Measurements from ENCODE around the gene RHO.

The RHO gene

DNA sequence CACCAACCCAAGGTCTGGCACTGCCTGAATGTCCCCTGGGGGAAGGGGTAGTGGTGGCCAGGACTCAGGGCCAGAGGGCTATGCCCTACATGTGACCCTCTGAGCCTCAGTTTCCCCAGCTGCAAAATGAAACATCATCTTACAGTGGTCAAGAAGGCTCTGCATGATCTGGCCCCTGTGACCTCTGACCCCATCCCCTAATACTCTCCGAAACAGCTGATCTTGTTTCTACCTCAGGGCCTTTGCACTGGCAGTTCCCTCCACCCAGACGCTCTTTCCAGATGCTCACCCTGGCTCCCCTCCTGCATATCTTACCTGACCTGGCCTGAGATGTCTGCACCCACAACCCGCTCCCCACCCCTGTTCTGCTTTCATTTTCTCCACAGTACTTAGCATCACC lies 56.2 kb downstream of the RHO start:
- DNase-seq = no peak
